HepG2 (cell line): ENCODE data around the gene ARL5A. TPM values are rescaled to one million over a fixed set of nuclear protein-coding genes. Genes with fewer than 3 reads are reported as not detected.

ENCODE experiments used
- ATAC-seq: fragments of 200-7000 bp; cut with Tn5 transposase; 3 replicates; pipeline ENCODE4 v1.9.1; 2020; ENCODE audit warnings: mild to moderate bottlenecking, moderate library complexity
- BruUV-seq: library from RNA; stranded (reverse); fragments of 400-500 nt; replicated peaks from 2 replicates; lab custom pipeline; 2021; lab: Mats Ljungman, UMichigan
- CTCF ChIA-PET: fragments of 300-600 bp; formaldehyde crosslinking; extraction: SDS; loops from one replicate; lab custom pipeline; 2021; ENCODE audit warnings: low total read pairs, inconsistent platforms, low intra/inter-chr PET ratio; lab: Yijun Ruan, JAX
- POLR2A ChIA-PET: fragments of 350-600 bp; sonication (Branson Sonifier 250); formaldehyde crosslinking; loops from one replicate; lab custom pipeline; 2020; ENCODE audit warnings: antibody characterized with exemption, inconsistent platforms; lab: Yijun Ruan, JAX
- DNase-seq: peaks from one replicate; pipeline ENCODE4 v3.0.0-alpha.2; 2015; ENCODE audit warnings: low spot score
- FAIRE-seq: peaks from 3 replicates; lab custom pipeline; 2011; peaks lifted over from hg19 to GRCh38; lab: Jason Lieb, UNC
- H2AFZ ChIP-seq: one replicate; pipeline ENCODE4 v1.6.1; 2011; ENCODE audit warnings: low read length, inconsistent platforms
- H3K27ac ChIP-seq: fragments of 300-600 bp; 3 replicates; pipeline ENCODE4 v1.8.0; 2011; ENCODE audit warnings: mixed run types, mild to moderate bottlenecking, mixed read lengths, low read length, inconsistent platforms; ENCODE audit not compliant: insufficient read depth; ENCODE audit errors: extremely low read length
- H3K27me3 ChIP-seq, 2 experiments: fragments of 200-600 bp in 1 of 2; 2 replicates in 1 of 2; 3 replicates in 1 of 2; pipeline versions ENCODE4 v1.6.0 to v1.8.0; 2011; ENCODE audit warnings: low read length in 2 of 2, mild to moderate bottlenecking in 2 of 2, moderate library complexity in 2 of 2, inconsistent platforms in 1 of 2; ENCODE audit not compliant: insufficient read depth in 2 of 2, control insufficient read depth in 1 of 2
- H3K36me3 ChIP-seq, 2 experiments: fragments of 200-600 bp in 1 of 2; replicated peaks in 1 of 2; 2 replicates in 1 of 2; 3 replicates in 1 of 2; pipeline versions ENCODE4 v1.5.1 to v1.8.0; 2011; ENCODE audit warnings: low read length in 2 of 2, inconsistent platforms in 1 of 2; ENCODE audit not compliant: insufficient read depth in 2 of 2, control insufficient read depth in 1 of 2
- H3K4me1 ChIP-seq: 2 replicates; pipeline ENCODE4 v1.5.1; 2012; ENCODE audit warnings: low read length, inconsistent platforms; ENCODE audit not compliant: insufficient read depth
- H3K4me2 ChIP-seq: 2 replicates; pipeline ENCODE4 v1.6.0; 2011; ENCODE audit warnings: low read depth, low read length, inconsistent platforms
- H3K4me3 ChIP-seq, 3 experiments: fragments of 200-600 bp in 1 of 3; sonication (generic), shearing (Covaris generic) in 1 of 3; replicated peaks in 1 of 3; 2 replicates each; pipeline ENCODE4 v1.5.1; 2011 to 2016; ENCODE audit warnings: low read length in 3 of 3, inconsistent platforms in 2 of 3, low read depth in 2 of 3, mild to moderate bottlenecking in 2 of 3, control low read depth in 1 of 3, mixed read lengths in 1 of 3; ENCODE audit not compliant: insufficient read depth in 1 of 3
- H3K79me2 ChIP-seq: one replicate; pipeline ENCODE4 v1.6.1; 2011; ENCODE audit warnings: low read length, inconsistent platforms; ENCODE audit not compliant: insufficient read depth
- H3K9ac ChIP-seq: 2 replicates; pipeline ENCODE4 v1.6.0; 2011; ENCODE audit warnings: mild to moderate bottlenecking, low read depth, low read length, inconsistent platforms; ENCODE audit not compliant: insufficient read depth
- H3K9me3 ChIP-seq: 2 replicates; pipeline ENCODE4 v1.5.1; 2012; ENCODE audit warnings: mild to moderate bottlenecking, low read length
- H4K20me1 ChIP-seq: 2 replicates; pipeline ENCODE4 v1.6.0; 2011; ENCODE audit warnings: inconsistent platforms, mild to moderate bottlenecking, low read length, moderate library complexity; ENCODE audit not compliant: insufficient read depth
- CHCHD3 ChIP-seq: sonication (generic); formaldehyde crosslinking; IDR thresholded peaks from 2 replicates; pipeline ENCODE4 v1.8.0; 2022; ENCODE audit warnings: mild to moderate bottlenecking, missing genetic modification reagents, moderate library complexity
- ELF1 ChIP-seq: sonication (generic); formaldehyde crosslinking; IDR thresholded peaks from 2 replicates; pipeline ENCODE4 v1.4.0; 2020; ENCODE audit warnings: missing genetic modification reagents
- HOXD1 ChIP-seq: sonication (generic); formaldehyde crosslinking; IDR thresholded peaks from 2 replicates; pipeline ENCODE4 v1.5.0; 2020; ENCODE audit warnings: missing genetic modification reagents
- IKZF4 ChIP-seq: sonication (generic); formaldehyde crosslinking; IDR thresholded peaks from 2 replicates; pipeline ENCODE4 v1.5.1; 2020; ENCODE audit warnings: borderline replicate concordance, mild to moderate bottlenecking, low read depth, missing genetic modification reagents; ENCODE audit errors: not compliant biosample characterization
- IRF1 ChIP-seq: sonication (generic); formaldehyde crosslinking; IDR thresholded peaks from 2 replicates; pipeline ENCODE4 v1.4.0; 2020; ENCODE audit warnings: low read depth, mild to moderate bottlenecking, missing genetic modification reagents
- KLF13 ChIP-seq: sonication (generic); formaldehyde crosslinking; IDR thresholded peaks from 2 replicates; pipeline ENCODE4 v1.4.0; 2020; ENCODE audit warnings: mild to moderate bottlenecking, missing genetic modification reagents
- NFE2L2 ChIP-seq: fragments of 150-350 bp; IDR thresholded peaks from 2 replicates; pipeline ENCODE4 v1.6.1; 2014; ENCODE audit warnings: low read length
- RFX3 ChIP-seq: IDR thresholded peaks from 2 replicates; pipeline ENCODE4 v1.6.1; 2016; ENCODE audit warnings: missing biosample characterization, missing genetic modification reagents
- SETDB1 ChIP-seq: sonication (generic); formaldehyde crosslinking; IDR thresholded peaks from 2 replicates; pipeline ENCODE4 v1.5.1; 2020; ENCODE audit warnings: missing genetic modification reagents, mild to moderate bottlenecking, borderline replicate concordance
- SKI ChIP-seq: fragments of 450-650 bp; IDR thresholded peaks from one replicate; pipeline ENCODE4 v1.6.1; 2018; ENCODE audit warnings: mild to moderate bottlenecking; ENCODE audit not compliant: partially characterized antibody
- SRF ChIP-seq: IDR thresholded peaks from 2 replicates; pipeline ENCODE4 v1.6.1; 2011; ENCODE audit warnings: mild to moderate bottlenecking, low read depth, low read length, moderate library complexity
- TEAD3 ChIP-seq: optimal IDR thresholded peaks from 2 replicates; pipeline ENCODE3; 2016; ENCODE audit warnings: borderline replicate concordance
- ZFP91 ChIP-seq: sonication (generic); formaldehyde crosslinking; IDR thresholded peaks from 2 replicates; pipeline ENCODE4 v1.9.0; 2022; ENCODE audit warnings: missing genetic modification reagents, mild to moderate bottlenecking, borderline replicate concordance
- ZNF441 ChIP-seq: sonication (generic); formaldehyde crosslinking; IDR thresholded peaks from 2 replicates; pipeline ENCODE4 v1.7.0; 2021; ENCODE audit warnings: missing genetic modification reagents, borderline replicate concordance
- ZNF616 ChIP-seq: sonication (generic); formaldehyde crosslinking; IDR thresholded peaks from 2 replicates; pipeline ENCODE4 v1.5.0; 2020; ENCODE audit warnings: low read depth, mild to moderate bottlenecking, missing genetic modification reagents
- ZNF784 ChIP-seq: sonication (generic); formaldehyde crosslinking; IDR thresholded peaks from 2 replicates; pipeline ENCODE4 v1.5.1; 2020; ENCODE audit warnings: missing genetic modification reagents, mild to moderate bottlenecking, borderline replicate concordance
- ZNF788 ChIP-seq: sonication (generic); formaldehyde crosslinking; IDR thresholded peaks from 2 replicates; pipeline ENCODE4 v1.5.0; 2020; ENCODE audit warnings: mild to moderate bottlenecking, missing genetic modification reagents, borderline replicate concordance
- ZNF816 ChIP-seq: sonication (generic); formaldehyde crosslinking; IDR thresholded peaks from 2 replicates; pipeline ENCODE4 v1.8.0; 2022; ENCODE audit warnings: missing genetic modification reagents, mild to moderate bottlenecking, borderline replicate concordance
- WGBS: methylation state at CpG from one replicate; pipeline ENCODE4 v1.1.6; 2017; ENCODE audit warnings: low lambda C conversion rate; 5-methylcytosine and 5-hydroxymethylcytosine counted together
- in situ Hi-C: cut with HindIII; loops from 2 replicates; pipeline ENCODE4 v1.10.0; 2017; ENCODE audit warnings: low pct_unique_long_range_greater_than_20kb; ENCODE audit not compliant: extremely low pct_ligation_motif_present
- intact Hi-C: fragments of 100-400 bp; cut with micrococcal nuclease; formaldehyde crosslinking; loops from one replicate; pipeline ENCODE4 v1.10.0; 2022; ENCODE audit not compliant: unreplicated experiment
- polyA plus RNA-seq, 8 experiments: library from polyadenylated mRNA; depleted of rRNA in 3 of 8; stranded (reverse) in 7 of 8; unstranded in 1 of 8; fragments of >200 nt; fragmentation: Illumina TruSeq in 4 of 8; extraction: Trizol in 4 of 8; gene quantifications; 2 replicates each; pipeline versions ENCODE4 v1.2.1 to v1.2.3, GENCODE V29; 2011 to 2016; ENCODE audit warnings: low read depth in 4 of 8, missing spikeins in 1 of 8, mixed read lengths in 1 of 8; ENCODE audit not compliant: insufficient read depth in 1 of 8
- total RNA-seq, 5 experiments: library from RNA; depleted of rRNA; stranded (reverse); fragments of >200 nt; fragmentation: Illumina TruSeq; extraction: Trizol; gene quantifications; 2 replicates each; pipeline ENCODE4 v1.2.3, GENCODE V29; 2016; ENCODE audit warnings: low read depth in 1 of 5
- TF ChIP-seq, protein P1 (sequence below): sonication (generic); formaldehyde crosslinking; IDR thresholded peaks from 2 replicates; pipeline ENCODE4 v1.5.0; 2020; ENCODE audit warnings: mild to moderate bottlenecking, missing genetic modification reagents

The ARL5A gene
- total and polyA plus RNA-seq, 2 of the 13 experiments (the other 11 are each of a cell fraction or from before 2014, with no cell fraction given) = 47.5 to 149 TPM

GRCh38 chr2:151860210-151860609, 32.0 kb upstream of the ARL5A start:
- intact Hi-C loops = no loop called here
- ChIA-PET CTCF (no interaction called here), POLR2A (interaction anchor here (1.5 kb wide), 1 partner anchor 32 kb away, joined by 6 read pairs; the partner anchor contains the start of gene ARL5A)
- Histone ChIP-seq H3K27me3 (no peaks in the 10 kb centered on the region), H3K36me3 (no peaks in the 10 kb centered on the region), H3K27ac (no peak overlapping the region), H3K4me3 (no peak overlapping the region), H3K9ac (no peak overlapping the region), H3K79me2 (no peaks in the 10 kb centered on the region), H2AFZ (no peak overlapping the region), H4K20me1 (no peaks in the 10 kb centered on the region), H3K4me1 (peaks cover 7% of the 10 kb centered on the region), H3K4me2 (no peak overlapping the region), H3K9me3 (no peaks in the 10 kb centered on the region)
- BruUV-seq = no TSS peak
- no peak for DNase-seq
- no peak for ATAC-seq
- TF ChIP-seq IKZF4 (CRISPR knock-in tag) = no peak
- TF ChIP-seq ZNF788 (CRISPR knock-in tag) = no peak
- no peak for TF ChIP-seq ZNF616 (CRISPR knock-in tag)
- no peak for TF ChIP-seq NFE2L2
- TF ChIP-seq, protein P1, sequence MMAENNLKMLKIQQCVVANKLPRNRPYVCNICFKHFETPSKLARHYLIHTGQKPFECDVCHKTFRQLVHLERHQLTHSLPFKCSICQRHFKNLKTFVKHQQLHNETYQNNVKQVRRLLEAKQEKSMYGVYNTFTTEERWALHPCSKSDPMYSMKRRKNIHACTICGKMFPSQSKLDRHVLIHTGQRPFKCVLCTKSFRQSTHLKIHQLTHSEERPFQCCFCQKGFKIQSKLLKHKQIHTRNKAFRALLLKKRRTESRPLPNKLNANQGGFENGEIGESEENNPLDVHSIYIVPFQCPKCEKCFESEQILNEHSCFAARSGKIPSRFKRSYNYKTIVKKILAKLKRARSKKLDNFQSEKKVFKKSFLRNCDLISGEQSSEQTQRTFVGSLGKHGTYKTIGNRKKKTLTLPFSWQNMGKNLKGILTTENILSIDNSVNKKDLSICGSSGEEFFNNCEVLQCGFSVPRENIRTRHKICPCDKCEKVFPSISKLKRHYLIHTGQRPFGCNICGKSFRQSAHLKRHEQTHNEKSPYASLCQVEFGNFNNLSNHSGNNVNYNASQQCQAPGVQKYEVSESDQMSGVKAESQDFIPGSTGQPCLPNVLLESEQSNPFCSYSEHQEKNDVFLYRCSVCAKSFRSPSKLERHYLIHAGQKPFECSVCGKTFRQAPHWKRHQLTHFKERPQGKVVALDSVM (CRISPR knock-in tag) = no peak
- TF ChIP-seq ZFP91 (CRISPR knock-in tag) = no peak
- TF ChIP-seq ZNF816 (CRISPR knock-in tag) = no peak
- no peak for TF ChIP-seq CHCHD3 (CRISPR knock-in tag)
- TF ChIP-seq ELF1 = no peak
- no peak for TF ChIP-seq RFX3 (CRISPR knock-in tag)
- no peak for TF ChIP-seq IRF1 (CRISPR knock-in tag)
- no peak for TF ChIP-seq KLF13 (CRISPR knock-in tag)
- TF ChIP-seq SETDB1 (CRISPR knock-in tag) = no peak
- TF ChIP-seq ZNF784 (CRISPR knock-in tag) = no peak
- no peak for TF ChIP-seq SKI
- no peak for TF ChIP-seq ZNF441 (CRISPR knock-in tag)
- TF ChIP-seq TEAD3 (CRISPR knock-in tag) = no peak
- TF ChIP-seq SRF = no peak
- no peak for TF ChIP-seq HOXD1 (CRISPR knock-in tag)
- in situ Hi-C loops = no loop called here
- WGBS = 91% methylated on average over 4 of the region's 4 CpGs
- no peak for FAIRE-seq
